ENCODE measurements around the gene TAF1B. TPM values are rescaled to one million over a fixed set of nuclear protein-coding genes. Genes with fewer than 3 reads are reported as not detected.

TAF1B gene
- 14.4 and 22.4 TPM in 2 replicates for total RNA-seq

DNA sequence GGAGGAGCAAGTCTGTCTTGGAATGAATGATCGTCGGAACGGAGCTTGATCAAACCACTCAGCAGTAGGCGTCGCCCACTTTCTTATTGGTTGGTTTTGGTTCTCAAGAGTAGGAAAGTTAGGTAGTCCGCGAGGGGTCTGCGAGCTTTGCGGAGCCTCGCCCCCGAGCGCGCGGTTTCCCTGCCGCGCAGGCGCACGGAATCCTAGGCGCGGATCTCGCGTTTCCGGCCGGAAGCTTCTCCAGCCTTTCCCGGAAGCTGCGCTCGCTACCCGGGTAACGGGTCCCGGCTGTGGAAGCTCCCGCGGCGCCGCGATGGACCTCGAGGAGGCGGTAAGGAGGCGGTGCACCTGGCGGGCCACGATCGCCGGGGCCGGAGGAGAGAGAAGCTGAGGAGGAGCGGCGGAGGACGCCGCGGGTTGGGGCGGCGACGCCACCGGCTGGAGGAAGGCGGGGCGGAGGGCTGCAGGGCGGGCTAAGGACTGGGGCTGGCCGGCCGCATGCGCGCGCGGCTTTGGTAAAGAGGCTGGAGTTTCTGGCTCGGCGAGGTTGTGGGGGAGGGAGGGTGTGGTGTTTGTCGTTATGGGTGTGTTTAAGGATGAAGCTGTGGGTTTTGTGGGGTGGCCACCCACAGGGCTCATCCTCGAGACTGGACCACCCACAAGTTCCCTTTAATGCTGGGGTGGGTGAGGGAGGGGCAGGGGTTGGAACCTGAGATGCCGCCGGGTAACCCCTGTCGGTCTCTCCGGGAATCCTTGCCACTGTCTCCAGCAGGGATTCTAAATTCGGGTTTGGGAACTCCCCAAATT, at the start of gene TAF1B:
Gene TAF1B (plus strand): TSS at position 246 of the 807 bp plus-strand sequence. CDS start 68 bp downstream, at position 314.

DNA sequence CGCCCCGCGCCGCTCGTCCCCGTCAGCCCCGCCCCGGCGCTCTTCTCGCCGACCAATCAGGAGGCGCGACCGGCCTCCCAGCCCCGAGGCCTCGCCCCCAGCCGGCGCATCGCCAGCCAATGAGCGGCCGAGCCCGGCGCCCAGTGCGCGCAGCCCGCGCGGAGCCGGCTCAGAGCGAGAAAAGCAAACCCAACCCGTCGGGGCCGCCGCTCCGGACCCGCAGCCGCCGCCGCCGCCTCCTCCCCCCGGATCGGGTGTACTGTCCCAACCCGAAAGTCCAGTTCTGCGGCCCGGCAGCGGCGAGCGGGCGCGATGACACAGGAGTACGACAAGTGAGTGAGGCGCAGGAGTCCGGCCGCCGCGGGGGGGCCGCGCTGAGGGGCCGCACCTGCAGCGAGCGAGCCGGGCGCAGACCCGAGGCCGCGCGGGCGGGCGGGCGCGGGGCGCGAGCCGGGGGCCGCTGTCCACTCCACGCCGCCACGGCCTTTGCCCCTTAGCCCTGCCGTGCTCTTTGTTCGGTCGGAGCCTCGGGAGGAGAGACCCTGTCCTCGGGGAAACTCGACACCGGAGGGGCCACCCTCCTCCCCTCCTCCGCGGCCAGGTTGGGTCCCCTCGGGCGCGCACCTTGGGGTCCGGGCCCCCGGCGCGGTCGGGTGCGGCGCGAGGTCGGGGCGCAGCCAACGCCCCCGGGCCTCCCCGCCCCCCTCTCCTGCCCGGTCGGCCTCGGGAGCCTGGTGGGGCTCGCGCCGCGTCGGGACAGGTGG, 108.4 kb downstream of the TAF1B start, which contains the start of gene GRHL1:
Gene GRHL1 (plus strand): TSS at position 172 of the 764 bp plus-strand sequence. CDS start 141 bp downstream, at position 313.

Other genes starting within 250 kb of the TAF1B start
- gene YWHAQ, start 212.5 kb upstream of the TAF1B start, total RNA-seq = 271 and 274 TPM in 2 replicates
- gene GRHL1, start 108.2 kb downstream of the TAF1B start, total RNA-seq = 0.20 and 0.33 TPM in 2 replicates
- 5.3 and 6.3 TPM in 2 replicates for gene KLF11, start 200.1 kb downstream of the TAF1B start, total RNA-seq
- 1.6 and 2.6 TPM in 2 replicates for gene CYS1, start 236.9 kb downstream of the TAF1B start, total RNA-seq

All from smooth muscle cell of the pulmonary artery (primary cell).